ENCODE data around the gene SLC66A2. TPM values are rescaled to one million over a fixed set of nuclear protein-coding genes. Genes with fewer than 3 reads are reported as not detected.

The SLC66A2 gene
- polyA plus RNA-seq, 1 donor, result 16.2 TPM

- no peak for DNase-seq
- Histone ChIP-seq H3K9me3 (ENCODE audit: control insufficient read depth, low read depth, low read length) (peaks cover 50% of the 10 kb centered on the region), H3K27me3 (ENCODE audit: control insufficient read depth, insufficient read depth, low read length) (no peaks in the 10 kb centered on the region), H3K4me1 (ENCODE audit: control insufficient read depth, insufficient read depth, low read length) (no peaks in the 10 kb centered on the region), H3K27ac (ENCODE audit: low read length) (no peak overlapping the region), H3K4me3 (ENCODE audit: low read length) (no peak overlapping the region), H3K36me3 (ENCODE audit: control insufficient read depth, insufficient read depth, low read length) (peaks cover 22% of the 10 kb centered on the region)
- WGBS (ENCODE audit: insufficient coverage, low lambda C conversion rate), result no CpG with 5 or more reads among the region's 9 CpGs
Measured at GRCh38 chr18:79928563-79928960, 22.9 kb downstream of the SLC66A2 start.

- no peak overlapping the region for H3K27ac ChIP-seq (ENCODE audit: low read length)
- peaks cover 54% of the 10 kb centered on the region for H3K9me3 ChIP-seq (ENCODE audit: control insufficient read depth, low read depth, low read length)
- H3K36me3 ChIP-seq (ENCODE audit: control insufficient read depth, insufficient read depth, low read length), result peaks cover 22% of the 10 kb centered on the region
- H3K4me3 ChIP-seq (ENCODE audit: low read length), result no peak overlapping the region
- H3K27me3 ChIP-seq (ENCODE audit: control insufficient read depth, insufficient read depth, low read length), result no peaks in the 10 kb centered on the region
- WGBS (ENCODE audit: insufficient coverage, low lambda C conversion rate), result no CpG with 5 or more reads among the region's 25 CpGs
- DNase-seq, result no peak
- no peaks in the 10 kb centered on the region for H3K4me1 ChIP-seq (ENCODE audit: control insufficient read depth, insufficient read depth, low read length)
Measured at GRCh38 chr18:79927607-79928562, 23.6 kb downstream of the SLC66A2 start.

- no peaks in the 10 kb centered on the region for H3K4me1 ChIP-seq (ENCODE audit: control insufficient read depth, insufficient read depth, low read length)
- no peak overlapping the region for H3K4me3 ChIP-seq (ENCODE audit: low read length)
- DNase-seq, result no peak
- H3K27ac ChIP-seq (ENCODE audit: low read length), result no peak overlapping the region
- H3K9me3 ChIP-seq (ENCODE audit: control insufficient read depth, low read depth, low read length), result peaks cover 57% of the 10 kb centered on the region
- peaks cover 22% of the 10 kb centered on the region for H3K36me3 ChIP-seq (ENCODE audit: control insufficient read depth, insufficient read depth, low read length)
- no CpG with 5 or more reads among the region's 21 CpGs for WGBS (ENCODE audit: insufficient coverage, low lambda C conversion rate)
- H3K27me3 ChIP-seq (ENCODE audit: control insufficient read depth, insufficient read depth, low read length), result no peaks in the 10 kb centered on the region
Measured at GRCh38 chr18:79926715-79927606, 24.5 kb downstream of the SLC66A2 start.

GRCh38 chr18:79926306-79926705, 25.1 kb downstream of the SLC66A2 start:
- Histone ChIP-seq H3K9me3 (ENCODE audit: control insufficient read depth, low read depth, low read length) (peaks cover 55% of the 10 kb centered on the region), H3K4me1 (ENCODE audit: control insufficient read depth, insufficient read depth, low read length) (no peaks in the 10 kb centered on the region), H3K36me3 (ENCODE audit: control insufficient read depth, insufficient read depth, low read length) (peaks cover 22% of the 10 kb centered on the region), H3K27ac (ENCODE audit: low read length) (no peak overlapping the region), H3K27me3 (ENCODE audit: control insufficient read depth, insufficient read depth, low read length) (no peaks in the 10 kb centered on the region), H3K4me3 (ENCODE audit: low read length) (no peak overlapping the region)
- WGBS (ENCODE audit: insufficient coverage, low lambda C conversion rate), result no CpG with 5 or more reads among the region's 11 CpGs
- no peak for DNase-seq

- Histone ChIP-seq H3K9me3 (ENCODE audit: control insufficient read depth, low read depth, low read length) (peaks cover 49% of the 10 kb centered on the region), H3K27me3 (ENCODE audit: control insufficient read depth, insufficient read depth, low read length) (no peaks in the 10 kb centered on the region), H3K4me1 (ENCODE audit: control insufficient read depth, insufficient read depth, low read length) (no peaks in the 10 kb centered on the region), H3K4me3 (ENCODE audit: low read length) (no peak overlapping the region), H3K36me3 (ENCODE audit: control insufficient read depth, insufficient read depth, low read length) (peaks cover 22% of the 10 kb centered on the region), H3K27ac (ENCODE audit: low read length) (no peak overlapping the region)
- no peak for DNase-seq
- no CpG with 5 or more reads among the region's 25 CpGs for WGBS (ENCODE audit: insufficient coverage, low lambda C conversion rate)
Measured at GRCh38 chr18:79924814-79925731, 26.4 kb downstream of the SLC66A2 start.

GRCh38 chr18:79923896-79924585, 27.4 kb downstream of the SLC66A2 start:
- Histone ChIP-seq H3K27ac (ENCODE audit: low read length) (no peak overlapping the region), H3K27me3 (ENCODE audit: control insufficient read depth, insufficient read depth, low read length) (no peaks in the 10 kb centered on the region), H3K4me1 (ENCODE audit: control insufficient read depth, insufficient read depth, low read length) (no peaks in the 10 kb centered on the region), H3K9me3 (ENCODE audit: control insufficient read depth, low read depth, low read length) (peaks cover 44% of the 10 kb centered on the region), H3K4me3 (ENCODE audit: low read length) (no peak overlapping the region), H3K36me3 (ENCODE audit: control insufficient read depth, insufficient read depth, low read length) (peaks cover 23% of the 10 kb centered on the region)
- no peak for DNase-seq
- 88% methylated on average over 3 of the region's 26 CpGs for WGBS (ENCODE audit: insufficient coverage, low lambda C conversion rate)

- Histone ChIP-seq H3K27me3 (ENCODE audit: control insufficient read depth, insufficient read depth, low read length) (no peaks in the 10 kb centered on the region), H3K9me3 (ENCODE audit: control insufficient read depth, low read depth, low read length) (peaks cover 45% of the 10 kb centered on the region), H3K4me1 (ENCODE audit: control insufficient read depth, insufficient read depth, low read length) (no peaks in the 10 kb centered on the region), H3K36me3 (ENCODE audit: control insufficient read depth, insufficient read depth, low read length) (peaks cover 22% of the 10 kb centered on the region), H3K27ac (ENCODE audit: low read length) (no peak overlapping the region), H3K4me3 (ENCODE audit: low read length) (no peak overlapping the region)
- no CpG with 5 or more reads among the region's 17 CpGs for WGBS (ENCODE audit: insufficient coverage, low lambda C conversion rate)
- no peak for DNase-seq
Measured at GRCh38 chr18:79922971-79923411, 28.5 kb downstream of the SLC66A2 start.

- DNase-seq, result no peak
- H3K36me3 ChIP-seq (ENCODE audit: control insufficient read depth, insufficient read depth, low read length), result peaks cover 22% of the 10 kb centered on the region
- H3K27ac ChIP-seq (ENCODE audit: low read length), result no peak overlapping the region
- 100% methylated on average over 2 of the region's 24 CpGs for WGBS (ENCODE audit: insufficient coverage, low lambda C conversion rate)
- H3K27me3 ChIP-seq (ENCODE audit: control insufficient read depth, insufficient read depth, low read length), result no peaks in the 10 kb centered on the region
- no peaks in the 10 kb centered on the region for H3K4me1 ChIP-seq (ENCODE audit: control insufficient read depth, insufficient read depth, low read length)
- no peak overlapping the region for H3K4me3 ChIP-seq (ENCODE audit: low read length)
- H3K9me3 ChIP-seq (ENCODE audit: control insufficient read depth, low read depth, low read length), result peaks cover 45% of the 10 kb centered on the region
Measured at GRCh38 chr18:79921984-79922965, 29.2 kb downstream of the SLC66A2 start.

Measured in large intestine (tissue), 3 donors.